Endodermal cell (in vitro differentiated cells): ENCODE measurements around the gene PYCR2. TPM values are rescaled to one million over a fixed set of nuclear protein-coding genes. Genes with fewer than 3 reads are reported as not detected.

Experiments
- DNase-seq: peaks from one replicate; pipeline ENCODE4 v3.0.0-alpha.2; 2017
- H3K27ac ChIP-seq: 2 replicates; pipeline ENCODE4 v1.5.1; 2013; ENCODE audit warnings: mild to moderate bottlenecking, low read depth, low read length, moderate library complexity
- H3K27me3 ChIP-seq: 2 replicates; pipeline ENCODE4 v1.6.1; 2013; ENCODE audit warnings: mild to moderate bottlenecking, low read length, moderate library complexity; ENCODE audit not compliant: insufficient read depth, control insufficient read depth, poor library complexity, severe bottlenecking
- H3K36me3 ChIP-seq: 2 replicates; pipeline ENCODE4 v1.7.0; 2013; ENCODE audit warnings: mild to moderate bottlenecking, low read length, moderate library complexity; ENCODE audit not compliant: control insufficient read depth, insufficient read depth
- H3K4me1 ChIP-seq: one replicate; pipeline ENCODE4 v1.7.0; 2013; ENCODE audit warnings: low read length; ENCODE audit not compliant: control insufficient read depth, insufficient read depth
- H3K4me3 ChIP-seq: 2 replicates; pipeline ENCODE4 v1.5.1; 2013; ENCODE audit warnings: mild to moderate bottlenecking, low read length, moderate library complexity
- H3K9ac ChIP-seq: 2 replicates; pipeline ENCODE4 v1.6.1; 2013; ENCODE audit warnings: mild to moderate bottlenecking, low read length, moderate library complexity; ENCODE audit not compliant: poor library complexity, severe bottlenecking; ENCODE audit errors: extremely low read depth
- H3K9me3 ChIP-seq: 2 replicates; pipeline ENCODE4 v1.6.1; 2013; ENCODE audit warnings: mild to moderate bottlenecking, low read length, moderate library complexity; ENCODE audit not compliant: control insufficient read depth
- H3K27ac Mint-ChIP-seq: 2 replicates; pipeline ENCODE4 v1.8.0; 2020; ENCODE audit warnings: mixed read lengths
- H3K27me3 Mint-ChIP-seq: 2 replicates; pipeline ENCODE4 v1.8.0; 2021; ENCODE audit warnings: mild to moderate bottlenecking, mixed read lengths; ENCODE audit not compliant: insufficient read depth
- H3K36me3 Mint-ChIP-seq: 2 replicates; pipeline ENCODE4 v1.8.0; 2020; ENCODE audit warnings: low read depth, mixed read lengths
- H3K4me1 Mint-ChIP-seq: 2 replicates; pipeline ENCODE4 v1.8.0; 2020; ENCODE audit warnings: mixed read lengths
- H3K4me3 Mint-ChIP-seq: 2 replicates; pipeline ENCODE4 v1.8.0; 2020; ENCODE audit warnings: mild to moderate bottlenecking, moderate library complexity, mixed read lengths
- H3K9me3 Mint-ChIP-seq: 2 replicates; pipeline ENCODE4 v1.8.0; 2020; ENCODE audit warnings: mild to moderate bottlenecking, mixed read lengths
- WGBS, 2 experiments: methylation state at CpG; one replicate each; pipeline versions ENCODE4 v1.1.5 to v1.1.7; 2013; ENCODE audit warnings: missing lambda C conversion rate in 2 of 2, mixed read lengths in 1 of 2; ENCODE audit not compliant: insufficient coverage in 1 of 2, insufficient read length in 1 of 2; 5-methylcytosine and 5-hydroxymethylcytosine counted together
- total RNA-seq, 2 donors: library from RNA; stranded (reverse); fragmentation: NEBNext Ultra II Directional in 1 of 2; extraction: Animal tissue kit (Norgen Biotek cat#: 25700) in 1 of 2; gene quantifications; 2 replicates in 1 of 2; 3 replicates in 1 of 2; pipeline ENCODE4 v1.2.1, GENCODE V29; 2021
- TF ChIP-seq, protein P1 (sequence below): fragments of 200-600 bp; sonication (generic); conservative IDR thresholded peaks from 2 replicates; pipeline ENCODE4 v1.5.0; 2021; ENCODE audit warnings: antibody characterized with exemption, mild to moderate bottlenecking

PYCR2 gene
- total RNA-seq, 2 donors from 2014 or later, result 94.5 to 101 TPM

DNA sequence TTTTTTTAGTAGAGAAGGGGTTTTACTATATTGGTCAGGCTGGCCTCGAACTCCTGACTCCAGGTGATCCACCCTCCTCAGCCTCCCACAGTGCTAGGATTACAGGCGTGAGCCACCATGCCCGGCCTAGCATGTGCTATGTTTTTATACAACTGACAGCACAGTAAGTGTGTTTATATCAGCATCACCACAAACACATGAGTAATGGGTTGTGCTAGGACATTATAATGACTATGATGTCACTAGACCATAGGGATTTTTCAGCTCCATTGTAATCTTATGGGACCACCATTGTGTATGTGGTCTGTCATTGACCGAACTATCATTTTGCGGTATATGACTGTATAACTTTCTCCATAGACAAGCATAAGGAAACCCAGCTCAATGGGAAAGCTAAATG, 10.7 kb upstream of the PYCR2 start:
- DNase-seq, result no peak
- 92 to 95% methylated on average over 5 of the region's 5 CpGs for WGBS, 2 experiments
- TF ChIP-seq, protein P1, sequence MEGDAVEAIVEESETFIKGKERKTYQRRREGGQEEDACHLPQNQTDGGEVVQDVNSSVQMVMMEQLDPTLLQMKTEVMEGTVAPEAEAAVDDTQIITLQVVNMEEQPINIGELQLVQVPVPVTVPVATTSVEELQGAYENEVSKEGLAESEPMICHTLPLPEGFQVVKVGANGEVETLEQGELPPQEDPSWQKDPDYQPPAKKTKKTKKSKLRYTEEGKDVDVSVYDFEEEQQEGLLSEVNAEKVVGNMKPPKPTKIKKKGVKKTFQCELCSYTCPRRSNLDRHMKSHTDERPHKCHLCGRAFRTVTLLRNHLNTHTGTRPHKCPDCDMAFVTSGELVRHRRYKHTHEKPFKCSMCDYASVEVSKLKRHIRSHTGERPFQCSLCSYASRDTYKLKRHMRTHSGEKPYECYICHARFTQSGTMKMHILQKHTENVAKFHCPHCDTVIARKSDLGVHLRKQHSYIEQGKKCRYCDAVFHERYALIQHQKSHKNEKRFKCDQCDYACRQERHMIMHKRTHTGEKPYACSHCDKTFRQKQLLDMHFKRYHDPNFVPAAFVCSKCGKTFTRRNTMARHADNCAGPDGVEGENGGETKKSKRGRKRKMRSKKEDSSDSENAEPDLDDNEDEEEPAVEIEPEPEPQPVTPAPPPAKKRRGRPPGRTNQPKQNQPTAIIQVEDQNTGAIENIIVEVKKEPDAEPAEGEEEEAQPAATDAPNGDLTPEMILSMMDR, result no peak
- H3K27me3 ChIP-seq, result no peaks in the 10 kb centered on the region
- peaks cover 28% of the 10 kb centered on the region for H3K36me3 ChIP-seq
- no peaks in the 10 kb centered on the region for H3K4me1 ChIP-seq
- no peaks in the 10 kb centered on the region for H3K9me3 ChIP-seq
- no peak overlapping the region for H3K27ac Mint-ChIP-seq
- H3K9me3 Mint-ChIP-seq, result no peaks in the 10 kb centered on the region
- no peaks in the 10 kb centered on the region for H3K27me3 Mint-ChIP-seq
- H3K27ac ChIP-seq, result no peak overlapping the region
- H3K4me3 ChIP-seq, result no peak overlapping the region
- no peak overlapping the region for H3K9ac ChIP-seq
- H3K4me3 Mint-ChIP-seq, result no peak overlapping the region
- peaks cover 14% of the 10 kb centered on the region for H3K4me1 Mint-ChIP-seq
- peaks cover 7% of the 10 kb centered on the region for H3K36me3 Mint-ChIP-seq

DNA sequence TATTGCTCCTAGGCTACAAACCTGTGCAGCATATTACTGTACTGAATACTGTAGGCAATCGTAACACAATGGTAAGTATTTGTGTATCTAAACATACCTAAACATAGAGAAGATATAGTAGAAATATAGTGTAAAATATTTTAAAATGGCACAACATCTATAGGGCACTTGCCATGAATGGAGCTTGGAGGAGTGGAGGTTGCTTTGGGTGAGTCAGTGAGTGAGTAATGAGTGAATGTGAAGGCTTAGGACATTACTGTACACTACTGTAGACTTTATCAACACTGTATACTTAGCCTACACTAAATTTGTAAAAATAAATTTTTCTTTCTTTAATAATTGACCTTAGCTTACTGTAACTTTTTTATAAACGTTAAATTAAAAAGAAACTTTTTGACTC, 9.0 kb upstream of the PYCR2 start:
- Mint-ChIP-seq H3K27me3 (no peaks in the 10 kb centered on the region), H3K27ac (no peak overlapping the region), H3K4me1 (peaks cover 19% of the 10 kb centered on the region), H3K4me3 (no peak overlapping the region), H3K9me3 (no peaks in the 10 kb centered on the region), H3K36me3 (peaks cover 6% of the 10 kb centered on the region)
- Histone ChIP-seq H3K4me3 (no peak overlapping the region), H3K27ac (no peak overlapping the region), H3K27me3 (no peaks in the 10 kb centered on the region), H3K9ac (no peak overlapping the region), H3K9me3 (no peaks in the 10 kb centered on the region), H3K4me1 (no peaks in the 10 kb centered on the region), H3K36me3 (peaks cover 12% of the 10 kb centered on the region)
- no peak for DNase-seq
- TF ChIP-seq, protein P1, result no peak
- WGBS, 2 experiments, result 100% methylated on average over 1 of the region's 2 CpGs; no CpG with 5 or more reads in 1 of the 2 experiments

DNA sequence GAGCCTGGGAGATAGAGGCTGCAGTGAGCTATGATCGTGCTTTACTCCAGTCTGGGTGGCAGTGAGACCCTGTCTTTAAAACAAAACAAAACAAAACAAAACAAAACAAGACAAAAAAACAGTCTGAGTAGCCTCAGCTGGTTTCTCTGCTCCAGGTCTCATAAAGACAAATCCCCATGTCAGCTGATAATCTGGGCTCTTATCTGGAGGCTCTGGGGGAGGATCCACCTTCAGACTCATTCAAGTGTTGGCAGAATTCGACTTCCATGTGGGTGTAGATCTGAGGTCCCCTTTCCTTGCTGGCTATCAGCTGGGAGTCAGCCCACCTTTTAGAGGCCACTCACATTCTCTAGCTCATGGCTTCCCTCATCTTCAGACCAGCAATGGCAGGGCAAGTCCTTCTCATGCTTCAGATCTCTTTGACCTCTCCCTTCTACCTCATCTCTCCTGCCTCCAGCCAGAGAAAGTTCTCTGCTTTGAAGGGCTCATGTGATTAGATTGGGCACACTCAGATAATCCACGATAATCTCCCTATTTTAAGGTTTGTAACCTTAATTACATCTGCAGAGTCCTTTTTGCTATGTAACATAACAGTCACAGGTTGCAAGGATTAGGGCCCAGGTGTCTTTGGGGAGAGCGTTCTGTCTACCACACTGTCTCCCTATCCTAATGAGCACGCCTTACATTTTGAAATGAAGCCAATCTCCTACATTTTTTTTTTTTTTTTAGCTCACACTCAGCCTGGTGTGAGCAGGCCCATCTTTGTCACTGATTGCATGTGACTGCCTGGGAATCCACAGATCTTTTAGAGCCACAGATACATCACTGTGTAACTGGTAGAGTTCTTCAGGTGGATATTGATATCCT, 7.5 kb upstream of the PYCR2 start:
- TF ChIP-seq, protein P1, result no peak
- Histone ChIP-seq H3K9me3 (no peaks in the 10 kb centered on the region), H3K9ac (no peak overlapping the region), H3K27ac (no peak overlapping the region), H3K36me3 (no peaks in the 10 kb centered on the region), H3K27me3 (no peaks in the 10 kb centered on the region), H3K4me3 (no peak overlapping the region), H3K4me1 (no peaks in the 10 kb centered on the region)
- peak overlapping the region; percentile 41 for H3K27ac Mint-ChIP-seq
- peaks cover 20% of the 10 kb centered on the region for H3K4me1 Mint-ChIP-seq
- no peaks in the 10 kb centered on the region for H3K9me3 Mint-ChIP-seq
- no peak overlapping the region for H3K4me3 Mint-ChIP-seq
- H3K36me3 Mint-ChIP-seq, result no peaks in the 10 kb centered on the region
- H3K27me3 Mint-ChIP-seq, result no peaks in the 10 kb centered on the region
- no peak for DNase-seq
- 87 to 90% methylated on average over 5 of the region's 5 CpGs for WGBS, 2 experiments
